Subcutaneous adipose tissue (tissue), 4 donors: Measurements from ENCODE around the gene DPP10. TPM values are rescaled to one million over a fixed set of nuclear protein-coding genes. Genes with fewer than 3 reads are reported as not detected.

Source experiments
- CTCF ChIP-seq: fragments of 450-650 bp; IDR thresholded peaks from one replicate; pipeline ENCODE4 v1.5.1; 2016; ENCODE audit warnings: low read depth, mild to moderate bottlenecking, control low read depth, antibody characterized with exemption, moderate library complexity
- total RNA-seq, 4 donors: library from RNA; depleted of rRNA; stranded (reverse); fragments of >200 nt; gene quantifications; one replicate each; pipeline ENCODE4 v1.1.0, GENCODE V29; 2016

DPP10 gene
- total RNA-seq, 4 donors from 2014 or later = 0.94 TPM; not detected in 3

- TF ChIP-seq CTCF = no peak
These were observed 1336.7 kb downstream of the DPP10 start for GRCh38 chr2:115779085-115779632.

- TF ChIP-seq CTCF = no peak
These were observed 1339.8 kb downstream of the DPP10 start for GRCh38 chr2:115782286-115782685.

- TF ChIP-seq CTCF = no peak
These were observed 1353.6 kb downstream of the DPP10 start for GRCh38 chr2:115796078-115796477.

GRCh38 chr2:115807276-115807675 is 1364.8 kb downstream of the DPP10 start:
- no peak for TF ChIP-seq CTCF

- no peak for TF ChIP-seq CTCF
These were observed 1383.5 kb downstream of the DPP10 start for GRCh38 chr2:115825912-115826311.

GRCh38 chr2:115833196-115833595 is 1390.8 kb downstream of the DPP10 start:
- TF ChIP-seq CTCF = no peak

- no peak for TF ChIP-seq CTCF
These were observed 1396.1 kb downstream of the DPP10 start for GRCh38 chr2:115838539-115838938.
